K562 (cell line): Measurements from ENCODE around the gene RPS10. TPM values are rescaled to one million over a fixed set of nuclear protein-coding genes. Genes with fewer than 3 reads are reported as not detected.

Experiments
- BDP1 ChIP-seq: IDR thresholded peaks from 3 replicates; pipeline ENCODE4 v1.6.1; 2011; ENCODE audit not compliant: insufficient read length, insufficient read depth
- DDX20 ChIP-seq: fragments of 450-650 bp; IDR thresholded peaks from 2 replicates; pipeline ENCODE4 v1.6.1; 2016; ENCODE audit warnings: missing genetic modification characterization, low read depth, mild to moderate bottlenecking, missing compliant biosample characterization, moderate library complexity
- ELF1 ChIP-seq: fragments of 200-800 bp; sonication (Bioruptor generic); IDR thresholded peaks from 2 replicates; pipeline ENCODE4 v1.6.1; 2016; ENCODE audit warnings: missing genetic modification characterization, missing compliant biosample characterization
- GTF2A2 ChIP-seq: IDR thresholded peaks from 2 replicates; pipeline ENCODE4 v1.6.1; 2016; ENCODE audit warnings: mild to moderate bottlenecking, missing genetic modification characterization, missing compliant biosample characterization
- GTF2E2 ChIP-seq: fragments of 200-800 bp; sonication (Bioruptor generic); IDR thresholded peaks from 2 replicates; pipeline ENCODE4 v1.6.1; 2016; ENCODE audit warnings: missing genetic modification characterization, missing compliant biosample characterization
- HIVEP1 ChIP-seq: fragments of 250-450 bp; sonication (Bioruptor Pico); IDR thresholded peaks from 2 replicates; pipeline ENCODE4 v1.4.0; 2020; ENCODE audit warnings: mild to moderate bottlenecking
- HSF4 ChIP-seq: fragments of 250-450 bp; sonication (Bioruptor Pico); IDR thresholded peaks from 2 replicates; pipeline ENCODE4 v2.1.2; 2022; ENCODE audit warnings: mild to moderate bottlenecking, moderate library complexity, borderline replicate concordance
- POLR2AphosphoS2 ChIP-seq: IDR thresholded peaks from 2 replicates; pipeline ENCODE4 v1.6.1; 2012; ENCODE audit warnings: low read length, improper control_type of control experiment
- POLR2AphosphoS5 ChIP-seq: IDR thresholded peaks from 2 replicates; pipeline ENCODE4 v1.6.1; 2011; ENCODE audit warnings: mild to moderate bottlenecking, low read depth, low read length, moderate library complexity; ENCODE audit not compliant: control insufficient read depth, insufficient read depth
- POU5F1 ChIP-seq: fragments of 150-350 bp; IDR thresholded peaks from 2 replicates; pipeline ENCODE4 v1.6.1; 2014; ENCODE audit warnings: borderline replicate concordance, low read length, low read depth, mild to moderate bottlenecking; ENCODE audit not compliant: partially characterized antibody
- RCOR1 ChIP-seq, 2 experiments: IDR thresholded peaks; 2 replicates each; pipeline ENCODE4 v1.6.1; 2012; ENCODE audit warnings: low read depth in 2 of 2, low read length in 2 of 2, borderline replicate concordance in 1 of 2, improper control_type of control experiment in 1 of 2
- TGIF2 ChIP-seq: sonication (generic); formaldehyde crosslinking; IDR thresholded peaks from 2 replicates; pipeline ENCODE4 v1.8.1; 2022; ENCODE audit warnings: mild to moderate bottlenecking, missing genetic modification reagents, moderate library complexity
- ZKSCAN3 ChIP-seq: fragments of 250-450 bp; sonication (Bioruptor Pico); IDR thresholded peaks from 2 replicates; pipeline ENCODE4 v1.4.0; 2020
- ZNF121 ChIP-seq: sonication (generic); formaldehyde crosslinking; conservative IDR thresholded peaks from 2 replicates; pipeline ENCODE4 v1.8.0; 2022; ENCODE audit warnings: missing genetic modification reagents
- ZNF668 ChIP-seq: fragments of 250-450 bp; sonication (Bioruptor Pico); IDR thresholded peaks from 2 replicates; pipeline ENCODE4 v1.8.0; 2022; ENCODE audit warnings: mild to moderate bottlenecking, inconsistent platforms
- polyA plus RNA-seq, 8 experiments: library from polyadenylated mRNA; depleted of rRNA in 4 of 8; stranded (reverse) in 5 of 8; unstranded in 3 of 8; fragments of >200 nt; fragmentation: Nextera tagmentation in 2 of 8; fragmentation: Illumina TruSeq in 1 of 8; extraction: Ambion mirVana in 2 of 8; extraction: Trizol in 1 of 8; gene quantifications; 2 replicates each; pipeline versions ENCODE4 v1.2.1 to v1.2.3, GENCODE V29; 2011 to 2014; ENCODE audit warnings: inconsistent platforms in 1 of 8, missing spikeins in 1 of 8
- total RNA-seq, 7 experiments: library from RNA; depleted of rRNA in 6 of 7; stranded (reverse); fragments of >200 nt in 6 of 7; fragmentation: Illumina TruSeq in 2 of 7; extraction: Trizol in 2 of 7; gene quantifications; 2 replicates each; pipeline versions ENCODE4 v1.2.1 to v1.2.3, GENCODE V29; 2011 to 2021; ENCODE audit warnings: low replicate concordance in 1 of 7
- TF ChIP-seq, protein P1 (sequence below), 2 experiments: IDR thresholded peaks; 2 replicates each; pipeline ENCODE4 v1.6.1; 2011; ENCODE audit warnings: borderline replicate concordance in 1 of 2, control low read depth in 1 of 2, low read depth in 1 of 2, low read length in 1 of 2, mild to moderate bottlenecking in 1 of 2, mixed read lengths in 1 of 2, moderate library complexity in 1 of 2; ENCODE audit not compliant: insufficient read depth in 1 of 2, insufficient read length in 1 of 2, poor library complexity in 1 of 2, severe bottlenecking in 1 of 2; ENCODE audit errors: extremely low read depth in 1 of 2
- TF ChIP-seq, protein P2 (sequence below): sonication (generic); formaldehyde crosslinking; IDR thresholded peaks from 2 replicates; pipeline ENCODE4 v1.8.0; 2022; ENCODE audit warnings: mild to moderate bottlenecking, missing genetic modification reagents
- TF ChIP-seq, protein P3 (sequence below), 3 experiments: IDR thresholded peaks in 2 of 3; conservative IDR thresholded peaks in 1 of 3; 2 replicates each; pipeline ENCODE4 v1.5.1; 2011 to 2012; ENCODE audit warnings: low read length in 3 of 3, mild to moderate bottlenecking in 3 of 3, control low read depth in 2 of 3, improper control_type of control experiment in 1 of 3, inconsistent platforms in 1 of 3, low read depth in 1 of 3, mixed read lengths in 1 of 3, moderate library complexity in 1 of 3; ENCODE audit not compliant: insufficient read depth in 2 of 3

RPS10 gene
- total and polyA plus RNA-seq, 9 of the 15 experiments (the other 6 are each of a cell fraction or from before 2014, with no cell fraction given), result 2,680 to 5,251 (median 3,876) TPM

DNA sequence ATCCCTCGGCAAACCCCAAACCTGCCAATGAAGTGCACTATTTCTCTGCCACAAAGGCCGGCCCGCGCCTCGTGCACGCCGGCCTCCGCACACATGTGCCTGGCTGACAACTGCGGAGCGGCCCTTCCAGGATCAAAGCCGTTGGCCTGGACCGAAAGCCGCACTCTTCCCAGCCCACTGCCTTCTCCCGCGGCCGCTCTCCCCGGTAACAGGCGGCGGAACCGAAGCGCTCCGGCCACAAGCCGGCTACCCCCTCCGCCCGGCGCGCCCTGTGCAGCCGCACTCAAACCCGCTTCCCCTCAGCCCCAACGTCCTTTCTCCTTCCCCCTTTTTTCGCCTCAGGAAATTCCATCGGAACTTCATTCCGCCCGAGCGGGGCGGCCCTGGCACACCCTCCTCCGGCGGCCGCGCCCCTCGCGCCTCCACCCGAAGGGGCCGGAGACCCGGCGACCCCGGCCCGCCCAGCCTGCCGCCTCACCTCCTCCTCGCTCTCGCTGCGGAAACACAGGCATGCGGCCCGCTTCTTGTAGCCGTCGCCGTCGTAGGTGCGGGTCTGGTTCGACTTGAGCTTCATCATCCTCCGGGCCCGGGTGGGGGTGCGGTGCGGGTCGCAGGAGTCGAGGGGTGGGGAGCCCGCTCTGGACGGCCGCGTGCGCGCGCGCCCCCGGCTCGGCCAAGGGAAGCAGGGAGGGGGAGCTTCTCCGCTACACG lies 33.9 kb downstream of the RPS10 start (continued):
- no peak for TF ChIP-seq BDP1
- TF ChIP-seq DDX20 (tag), result no peak
- no peak for TF ChIP-seq ZNF121 (CRISPR knock-in tag)
- TF ChIP-seq RCOR1 (IDR thresholded peaks at IDR 0.05; ENCODE audit: borderline replicate concordance in 1 of 2, low read depth in 2 of 2, low read length in 2 of 2), result no peak; a peak in 1 of 4 replicates
- no peak for TF ChIP-seq ZNF668 (CRISPR knock-in tag)
- TF ChIP-seq, protein P1, sequence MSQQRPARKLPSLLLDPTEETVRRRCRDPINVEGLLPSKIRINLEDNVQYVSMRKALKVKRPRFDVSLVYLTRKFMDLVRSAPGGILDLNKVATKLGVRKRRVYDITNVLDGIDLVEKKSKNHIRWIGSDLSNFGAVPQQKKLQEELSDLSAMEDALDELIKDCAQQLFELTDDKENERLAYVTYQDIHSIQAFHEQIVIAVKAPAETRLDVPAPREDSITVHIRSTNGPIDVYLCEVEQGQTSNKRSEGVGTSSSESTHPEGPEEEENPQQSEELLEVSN (IDR thresholded peaks at IDR 0.05; ENCODE audit: borderline replicate concordance in 1 of 2, extremely low read depth in 1 of 2, insufficient read depth in 1 of 2, insufficient read length in 1 of 2, low read depth in 1 of 2, low read length in 1 of 2, poor library complexity in 1 of 2, severe bottlenecking in 1 of 2), result peak; percentile 88 to 89
- 0 out of 2 replicates have a peak, but pooled peaks have one; percentile 44 for TF ChIP-seq GTF2A2 (tag)
- TF ChIP-seq POLR2AphosphoS5, result no peak; the same call in 1 of the 2 replicates
- TF ChIP-seq POU5F1, result no peak
- TF ChIP-seq TGIF2, result no peak
- no peak for TF ChIP-seq POLR2AphosphoS2
- TF ChIP-seq ELF1 (tag), result no peak
- TF ChIP-seq, protein P2, sequence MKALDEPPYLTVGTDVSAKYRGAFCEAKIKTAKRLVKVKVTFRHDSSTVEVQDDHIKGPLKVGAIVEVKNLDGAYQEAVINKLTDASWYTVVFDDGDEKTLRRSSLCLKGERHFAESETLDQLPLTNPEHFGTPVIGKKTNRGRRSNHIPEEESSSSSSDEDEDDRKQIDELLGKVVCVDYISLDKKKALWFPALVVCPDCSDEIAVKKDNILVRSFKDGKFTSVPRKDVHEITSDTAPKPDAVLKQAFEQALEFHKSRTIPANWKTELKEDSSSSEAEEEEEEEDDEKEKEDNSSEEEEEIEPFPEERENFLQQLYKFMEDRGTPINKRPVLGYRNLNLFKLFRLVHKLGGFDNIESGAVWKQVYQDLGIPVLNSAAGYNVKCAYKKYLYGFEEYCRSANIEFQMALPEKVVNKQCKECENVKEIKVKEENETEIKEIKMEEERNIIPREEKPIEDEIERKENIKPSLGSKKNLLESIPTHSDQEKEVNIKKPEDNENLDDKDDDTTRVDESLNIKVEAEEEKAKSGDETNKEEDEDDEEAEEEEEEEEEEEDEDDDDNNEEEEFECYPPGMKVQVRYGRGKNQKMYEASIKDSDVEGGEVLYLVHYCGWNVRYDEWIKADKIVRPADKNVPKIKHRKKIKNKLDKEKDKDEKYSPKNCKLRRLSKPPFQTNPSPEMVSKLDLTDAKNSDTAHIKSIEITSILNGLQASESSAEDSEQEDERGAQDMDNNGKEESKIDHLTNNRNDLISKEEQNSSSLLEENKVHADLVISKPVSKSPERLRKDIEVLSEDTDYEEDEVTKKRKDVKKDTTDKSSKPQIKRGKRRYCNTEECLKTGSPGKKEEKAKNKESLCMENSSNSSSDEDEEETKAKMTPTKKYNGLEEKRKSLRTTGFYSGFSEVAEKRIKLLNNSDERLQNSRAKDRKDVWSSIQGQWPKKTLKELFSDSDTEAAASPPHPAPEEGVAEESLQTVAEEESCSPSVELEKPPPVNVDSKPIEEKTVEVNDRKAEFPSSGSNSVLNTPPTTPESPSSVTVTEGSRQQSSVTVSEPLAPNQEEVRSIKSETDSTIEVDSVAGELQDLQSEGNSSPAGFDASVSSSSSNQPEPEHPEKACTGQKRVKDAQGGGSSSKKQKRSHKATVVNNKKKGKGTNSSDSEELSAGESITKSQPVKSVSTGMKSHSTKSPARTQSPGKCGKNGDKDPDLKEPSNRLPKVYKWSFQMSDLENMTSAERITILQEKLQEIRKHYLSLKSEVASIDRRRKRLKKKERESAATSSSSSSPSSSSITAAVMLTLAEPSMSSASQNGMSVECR, result no peak
- TF ChIP-seq, protein P3, sequence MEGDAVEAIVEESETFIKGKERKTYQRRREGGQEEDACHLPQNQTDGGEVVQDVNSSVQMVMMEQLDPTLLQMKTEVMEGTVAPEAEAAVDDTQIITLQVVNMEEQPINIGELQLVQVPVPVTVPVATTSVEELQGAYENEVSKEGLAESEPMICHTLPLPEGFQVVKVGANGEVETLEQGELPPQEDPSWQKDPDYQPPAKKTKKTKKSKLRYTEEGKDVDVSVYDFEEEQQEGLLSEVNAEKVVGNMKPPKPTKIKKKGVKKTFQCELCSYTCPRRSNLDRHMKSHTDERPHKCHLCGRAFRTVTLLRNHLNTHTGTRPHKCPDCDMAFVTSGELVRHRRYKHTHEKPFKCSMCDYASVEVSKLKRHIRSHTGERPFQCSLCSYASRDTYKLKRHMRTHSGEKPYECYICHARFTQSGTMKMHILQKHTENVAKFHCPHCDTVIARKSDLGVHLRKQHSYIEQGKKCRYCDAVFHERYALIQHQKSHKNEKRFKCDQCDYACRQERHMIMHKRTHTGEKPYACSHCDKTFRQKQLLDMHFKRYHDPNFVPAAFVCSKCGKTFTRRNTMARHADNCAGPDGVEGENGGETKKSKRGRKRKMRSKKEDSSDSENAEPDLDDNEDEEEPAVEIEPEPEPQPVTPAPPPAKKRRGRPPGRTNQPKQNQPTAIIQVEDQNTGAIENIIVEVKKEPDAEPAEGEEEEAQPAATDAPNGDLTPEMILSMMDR (IDR thresholded peaks at IDR 0.05 in 2 of 3, conservative IDR thresholded peaks at IDR 0.05 in 1 of 3; ENCODE audit: insufficient read depth in 2 of 3, low read depth in 1 of 3, low read length in 3 of 3), result no peak
- TF ChIP-seq HIVEP1 (CRISPR knock-in tag), result no peak
- TF ChIP-seq GTF2E2, result no peak
- TF ChIP-seq HSF4 (CRISPR knock-in tag), result no peak
- no peak for TF ChIP-seq ZKSCAN3 (CRISPR knock-in tag)
